ENCODE measurements around the gene USP4.

GRCh38 chr3:49270156-49270500 is 69.7 kb downstream of the USP4 start:
- TF ChIP-seq, protein P1, sequence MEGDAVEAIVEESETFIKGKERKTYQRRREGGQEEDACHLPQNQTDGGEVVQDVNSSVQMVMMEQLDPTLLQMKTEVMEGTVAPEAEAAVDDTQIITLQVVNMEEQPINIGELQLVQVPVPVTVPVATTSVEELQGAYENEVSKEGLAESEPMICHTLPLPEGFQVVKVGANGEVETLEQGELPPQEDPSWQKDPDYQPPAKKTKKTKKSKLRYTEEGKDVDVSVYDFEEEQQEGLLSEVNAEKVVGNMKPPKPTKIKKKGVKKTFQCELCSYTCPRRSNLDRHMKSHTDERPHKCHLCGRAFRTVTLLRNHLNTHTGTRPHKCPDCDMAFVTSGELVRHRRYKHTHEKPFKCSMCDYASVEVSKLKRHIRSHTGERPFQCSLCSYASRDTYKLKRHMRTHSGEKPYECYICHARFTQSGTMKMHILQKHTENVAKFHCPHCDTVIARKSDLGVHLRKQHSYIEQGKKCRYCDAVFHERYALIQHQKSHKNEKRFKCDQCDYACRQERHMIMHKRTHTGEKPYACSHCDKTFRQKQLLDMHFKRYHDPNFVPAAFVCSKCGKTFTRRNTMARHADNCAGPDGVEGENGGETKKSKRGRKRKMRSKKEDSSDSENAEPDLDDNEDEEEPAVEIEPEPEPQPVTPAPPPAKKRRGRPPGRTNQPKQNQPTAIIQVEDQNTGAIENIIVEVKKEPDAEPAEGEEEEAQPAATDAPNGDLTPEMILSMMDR (IDR thresholded peaks at IDR 0.05) = no peak
- no peak for TF ChIP-seq POLR2A (IDR thresholded peaks at IDR 0.05)
